Measurements from ENCODE around the gene MRPL37.

MRPL37 gene

GRCh38 chr1:54263601-54264226, 63.7 kb downstream of the MRPL37 start:
- no peak overlapping the region for H2BK5ac ChIP-seq (ENCODE audit: low read depth, low read length, poor library complexity)
- no peak overlapping the region for H2AK5ac ChIP-seq (ENCODE audit: low read length)
- peak overlapping the region; percentile 64 for H3K18ac ChIP-seq (ENCODE audit: low read length)
- H3K36me3 ChIP-seq (ENCODE audit: control insufficient read depth in 1 of 2, insufficient read depth in 2 of 2, low read length in 2 of 2) = peaks cover 33 to 36% of the 10 kb centered on the region in 2 experiments
- no peak overlapping the region for H2BK12ac ChIP-seq (ENCODE audit: low read length)
- no peak overlapping the region for H2AFZ ChIP-seq (ENCODE audit: insufficient read depth, low read length, poor library complexity)
- no peaks in the 10 kb centered on the region for H3K79me1 ChIP-seq (ENCODE audit: low read length)
- no peak for DNase-seq
- no peak overlapping the region for H3K23ac ChIP-seq (ENCODE audit: low read length)
- no peak overlapping the region for H3K14ac ChIP-seq (ENCODE audit: low read length)
- no peak overlapping the region for H3K4ac ChIP-seq (ENCODE audit: low read depth, low read length)
- H3K27me3 ChIP-seq (ENCODE audit: insufficient read depth, low read length) = no peaks in the 10 kb centered on the region
- no peak overlapping the region for H4K91ac ChIP-seq (ENCODE audit: low read depth, low read length)
- no peak overlapping the region for H4K12ac ChIP-seq (ENCODE audit: low read depth, low read length)
- no peaks in the 10 kb centered on the region for H3K79me2 ChIP-seq (ENCODE audit: control insufficient read depth, insufficient read depth, low read length, poor library complexity)
- no peak overlapping the region for H2BK120ac ChIP-seq (ENCODE audit: insufficient read depth, low read length, poor library complexity)
- H3K4me3 ChIP-seq (ENCODE audit: low read depth, low read length) = no peak overlapping the region
- H3K4me1 ChIP-seq (ENCODE audit: control insufficient read depth in 1 of 2, insufficient read depth in 2 of 2, low read length in 2 of 2) = peaks cover 0 to 2% of the 10 kb centered on the region in 2 experiments
- H4K8ac ChIP-seq (ENCODE audit: low read depth, low read length) = no peak overlapping the region
- WGBS (ENCODE audit: extremely low coverage, insufficient coverage, insufficient read length) = no CpG with 5 or more reads among the region's 6 CpGs
- H3K4me2 ChIP-seq (ENCODE audit: low read length) = no peak overlapping the region
- H3K9ac ChIP-seq (ENCODE audit: low read length) = no peak overlapping the region
- no peak overlapping the region for H3K27ac ChIP-seq (ENCODE audit: low read depth, low read length)
- H3K9me3 ChIP-seq (ENCODE audit: insufficient read depth, low read depth, low read length) = no peaks in the 10 kb centered on the region

- no peaks in the 10 kb centered on the region for H3K79me2 ChIP-seq (ENCODE audit: control insufficient read depth, insufficient read depth, low read length, poor library complexity)
- H4K8ac ChIP-seq (ENCODE audit: low read depth, low read length) = no peak overlapping the region
- no peaks in the 10 kb centered on the region for H3K27me3 ChIP-seq (ENCODE audit: insufficient read depth, low read length)
- H3K36me3 ChIP-seq (ENCODE audit: control insufficient read depth in 1 of 2, insufficient read depth in 2 of 2, low read length in 2 of 2) = peaks cover 31 to 33% of the 10 kb centered on the region in 2 experiments
- no peak for DNase-seq
- peaks cover 2% of the 10 kb centered on the region for H3K9me3 ChIP-seq (ENCODE audit: insufficient read depth, low read depth, low read length)
- H4K91ac ChIP-seq (ENCODE audit: low read depth, low read length) = no peak overlapping the region
- no peak overlapping the region for H3K4me2 ChIP-seq (ENCODE audit: low read length)
- H3K4me1 ChIP-seq (ENCODE audit: control insufficient read depth in 1 of 2, insufficient read depth in 2 of 2, low read length in 2 of 2) = peaks cover 0 to 2% of the 10 kb centered on the region in 2 experiments
- H3K23ac ChIP-seq (ENCODE audit: low read length) = no peak overlapping the region
- H3K9ac ChIP-seq (ENCODE audit: low read length) = no peak overlapping the region
- no peak overlapping the region for H2BK12ac ChIP-seq (ENCODE audit: low read length)
- H3K79me1 ChIP-seq (ENCODE audit: low read length) = no peaks in the 10 kb centered on the region
- H3K14ac ChIP-seq (ENCODE audit: low read length) = no peak overlapping the region
- H3K18ac ChIP-seq (ENCODE audit: low read length) = no peak overlapping the region
- no peak overlapping the region for H4K12ac ChIP-seq (ENCODE audit: low read depth, low read length)
- no peak overlapping the region for H3K4ac ChIP-seq (ENCODE audit: low read depth, low read length)
- WGBS (ENCODE audit: extremely low coverage, insufficient coverage, insufficient read length) = no CpG with 5 or more reads among the region's 8 CpGs
- no peak overlapping the region for H2BK5ac ChIP-seq (ENCODE audit: low read depth, low read length, poor library complexity)
- no peak overlapping the region for H2AK5ac ChIP-seq (ENCODE audit: low read length)
- no peak overlapping the region for H3K27ac ChIP-seq (ENCODE audit: low read depth, low read length)
- H2AFZ ChIP-seq (ENCODE audit: insufficient read depth, low read length, poor library complexity) = no peak overlapping the region
- H2BK120ac ChIP-seq (ENCODE audit: insufficient read depth, low read length, poor library complexity) = no peak overlapping the region
- H3K4me3 ChIP-seq (ENCODE audit: low read depth, low read length) = no peak overlapping the region
Measured at GRCh38 chr1:54265126-54265525, 65.2 kb downstream of the MRPL37 start.

GRCh38 chr1:54265659-54266058, 65.7 kb downstream of the MRPL37 start:
- Histone ChIP-seq H4K12ac (ENCODE audit: low read depth, low read length) (no peak overlapping the region), H3K79me2 (ENCODE audit: control insufficient read depth, insufficient read depth, low read length, poor library complexity) (no peaks in the 10 kb centered on the region), H3K4me2 (ENCODE audit: low read length) (no peak overlapping the region), H3K14ac (ENCODE audit: low read length) (no peak overlapping the region), H3K9ac (ENCODE audit: low read length) (no peak overlapping the region), H4K8ac (ENCODE audit: low read depth, low read length) (no peak overlapping the region), H2BK5ac (ENCODE audit: low read depth, low read length, poor library complexity) (no peak overlapping the region), H2BK120ac (ENCODE audit: insufficient read depth, low read length, poor library complexity) (no peak overlapping the region), H2BK12ac (ENCODE audit: low read length) (no peak overlapping the region), H3K4me1 (ENCODE audit: control insufficient read depth in 1 of 2, insufficient read depth in 2 of 2, low read length in 2 of 2) (peaks cover 0 to 2% of the 10 kb centered on the region in 2 experiments), H3K4ac (ENCODE audit: low read depth, low read length) (no peak overlapping the region), H3K18ac (ENCODE audit: low read length) (no peak overlapping the region), H3K23ac (ENCODE audit: low read length) (no peak overlapping the region), H4K91ac (ENCODE audit: low read depth, low read length) (no peak overlapping the region), H3K27ac (ENCODE audit: low read depth, low read length) (no peak overlapping the region), H3K27me3 (ENCODE audit: insufficient read depth, low read length) (no peaks in the 10 kb centered on the region), H2AK5ac (ENCODE audit: low read length) (no peak overlapping the region), H3K9me3 (ENCODE audit: insufficient read depth, low read depth, low read length) (peaks cover 3% of the 10 kb centered on the region), H3K4me3 (ENCODE audit: low read depth, low read length) (no peak overlapping the region), H3K79me1 (ENCODE audit: low read length) (no peaks in the 10 kb centered on the region), H3K36me3 (ENCODE audit: control insufficient read depth in 1 of 2, insufficient read depth in 2 of 2, low read length in 2 of 2) (peaks cover 30 to 32% of the 10 kb centered on the region in 2 experiments), H2AFZ (ENCODE audit: insufficient read depth, low read length, poor library complexity) (no peak overlapping the region)
- no CpG with 5 or more reads among the region's 6 CpGs for WGBS (ENCODE audit: extremely low coverage, insufficient coverage, insufficient read length)
- no peak for DNase-seq

- H3K27ac ChIP-seq (ENCODE audit: low read depth, low read length) = no peak overlapping the region
- DNase-seq = no peak
- peaks cover 3% of the 10 kb centered on the region for H3K9me3 ChIP-seq (ENCODE audit: insufficient read depth, low read depth, low read length)
- no peak overlapping the region for H3K9ac ChIP-seq (ENCODE audit: low read length)
- no peak overlapping the region for H3K18ac ChIP-seq (ENCODE audit: low read length)
- no peaks in the 10 kb centered on the region for H3K79me2 ChIP-seq (ENCODE audit: control insufficient read depth, insufficient read depth, low read length, poor library complexity)
- WGBS (ENCODE audit: extremely low coverage, insufficient coverage, insufficient read length) = no CpG with 5 or more reads among the region's 2 CpGs
- no peak overlapping the region for H4K12ac ChIP-seq (ENCODE audit: low read depth, low read length)
- peaks cover 31 to 34% of the 10 kb centered on the region in 2 experiments for H3K36me3 ChIP-seq (ENCODE audit: control insufficient read depth in 1 of 2, insufficient read depth in 2 of 2, low read length in 2 of 2)
- no peak overlapping the region for H3K4me2 ChIP-seq (ENCODE audit: low read length)
- H3K14ac ChIP-seq (ENCODE audit: low read length) = no peak overlapping the region
- no peak overlapping the region for H2AK5ac ChIP-seq (ENCODE audit: low read length)
- no peak overlapping the region for H3K4ac ChIP-seq (ENCODE audit: low read depth, low read length)
- no peaks in the 10 kb centered on the region for H3K27me3 ChIP-seq (ENCODE audit: insufficient read depth, low read length)
- H2BK5ac ChIP-seq (ENCODE audit: low read depth, low read length, poor library complexity) = no peak overlapping the region
- H2BK12ac ChIP-seq (ENCODE audit: low read length) = no peak overlapping the region
- no peak overlapping the region for H2BK120ac ChIP-seq (ENCODE audit: insufficient read depth, low read length, poor library complexity)
- H2AFZ ChIP-seq (ENCODE audit: insufficient read depth, low read length, poor library complexity) = no peak overlapping the region
- H3K23ac ChIP-seq (ENCODE audit: low read length) = no peak overlapping the region
- H4K91ac ChIP-seq (ENCODE audit: low read depth, low read length) = no peak overlapping the region
- H4K8ac ChIP-seq (ENCODE audit: low read depth, low read length) = no peak overlapping the region
- peaks cover 0 to 2% of the 10 kb centered on the region in 2 experiments for H3K4me1 ChIP-seq (ENCODE audit: control insufficient read depth in 1 of 2, insufficient read depth in 2 of 2, low read length in 2 of 2)
- H3K79me1 ChIP-seq (ENCODE audit: low read length) = no peaks in the 10 kb centered on the region
- H3K4me3 ChIP-seq (ENCODE audit: low read depth, low read length) = no peak overlapping the region
Measured at GRCh38 chr1:54266195-54266594, 66.2 kb downstream of the MRPL37 start.

Measured in trophoblast cell (in vitro differentiated cells and primary cell).